Measurements from ENCODE around the gene TSPAN2. TPM values are rescaled to one million over a fixed set of nuclear protein-coding genes. Genes with fewer than 3 reads are reported as not detected.

The TSPAN2 gene
- total RNA-seq, 4 donors from 2014 or later: 10.8 to 16.4 (median 11.7) TPM

DNA sequence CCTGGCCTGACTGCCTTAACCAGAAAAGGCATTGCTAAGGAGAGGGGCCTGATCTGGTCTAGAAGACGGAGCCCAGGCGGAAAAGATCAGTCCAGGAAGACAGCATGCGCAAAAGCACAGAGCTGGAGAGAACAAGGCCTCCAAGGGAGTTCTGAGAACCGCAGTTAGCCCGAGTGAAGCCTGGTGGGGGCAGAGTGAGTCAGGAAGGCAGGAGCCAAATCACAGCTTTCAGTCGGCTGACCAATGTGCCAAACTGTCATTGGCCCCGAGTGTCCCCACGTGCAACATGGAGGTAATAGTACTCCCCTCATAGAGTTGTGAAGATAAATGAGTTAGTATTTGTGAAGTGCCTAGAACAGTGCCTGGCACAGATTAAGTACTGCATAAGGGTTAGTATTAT is 1.2 kb upstream of the TSPAN2 start:
- no peak for DNase-seq
- Histone ChIP-seq H3K4me3 (no peak overlapping the region), H3K4me1 (peaks cover 0 to 20% (median 13%) of the 10 kb centered on the region in 4 donors), H3K36me3 (no peaks in the 10 kb centered on the region), H3K9me3 (no peaks in the 10 kb centered on the region), H3K27me3 (no peaks in the 10 kb centered on the region), H3K27ac (peak overlapping the region; percentile 79 to 92 (median 86))
- TF ChIP-seq, protein P1, sequence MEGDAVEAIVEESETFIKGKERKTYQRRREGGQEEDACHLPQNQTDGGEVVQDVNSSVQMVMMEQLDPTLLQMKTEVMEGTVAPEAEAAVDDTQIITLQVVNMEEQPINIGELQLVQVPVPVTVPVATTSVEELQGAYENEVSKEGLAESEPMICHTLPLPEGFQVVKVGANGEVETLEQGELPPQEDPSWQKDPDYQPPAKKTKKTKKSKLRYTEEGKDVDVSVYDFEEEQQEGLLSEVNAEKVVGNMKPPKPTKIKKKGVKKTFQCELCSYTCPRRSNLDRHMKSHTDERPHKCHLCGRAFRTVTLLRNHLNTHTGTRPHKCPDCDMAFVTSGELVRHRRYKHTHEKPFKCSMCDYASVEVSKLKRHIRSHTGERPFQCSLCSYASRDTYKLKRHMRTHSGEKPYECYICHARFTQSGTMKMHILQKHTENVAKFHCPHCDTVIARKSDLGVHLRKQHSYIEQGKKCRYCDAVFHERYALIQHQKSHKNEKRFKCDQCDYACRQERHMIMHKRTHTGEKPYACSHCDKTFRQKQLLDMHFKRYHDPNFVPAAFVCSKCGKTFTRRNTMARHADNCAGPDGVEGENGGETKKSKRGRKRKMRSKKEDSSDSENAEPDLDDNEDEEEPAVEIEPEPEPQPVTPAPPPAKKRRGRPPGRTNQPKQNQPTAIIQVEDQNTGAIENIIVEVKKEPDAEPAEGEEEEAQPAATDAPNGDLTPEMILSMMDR (IDR thresholded peaks at IDR 0.05): no peak
- no peak for TF ChIP-seq EP300 (IDR thresholded peaks at IDR 0.05; ENCODE audit: low read depth)
- no peak for TF ChIP-seq POLR2A (IDR thresholded peaks at IDR 0.05)
- no peak for TF ChIP-seq POLR2AphosphoS5 (IDR thresholded peaks at IDR 0.05)
- intact Hi-C loops (cut with DNase I; ENCODE audit: low total_unique reads) (no loop called here), in situ Hi-C loops (cut with MboI; ENCODE audit: low pct_ligation_motif_present in 1 of 4, low pct_unique_long_range_greater_than_20kb in 1 of 4, low sequenced_read_pairs in 3 of 4) (no loop called here)
- WGBS, 2 donors (ENCODE audit: low coverage in 1 of 2): 73 to 78% methylated on average over 3 to 8 of the region's 8 CpGs

DNA sequence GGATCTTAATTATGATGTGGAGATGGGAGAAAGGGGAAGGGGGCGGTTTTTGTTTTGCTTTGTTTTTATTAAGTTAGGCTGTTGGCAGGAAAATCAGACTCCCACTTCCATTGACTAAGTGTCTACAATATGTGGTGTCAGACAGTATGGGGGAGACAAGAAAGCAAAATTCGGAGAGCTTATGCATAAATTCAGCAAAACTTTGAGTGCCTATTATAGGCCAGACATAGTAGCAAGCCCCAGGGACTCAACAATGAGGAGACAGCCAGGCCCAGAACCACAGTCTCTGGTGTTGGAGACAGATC is 835 bp upstream of the TSPAN2 start:
- no peak for TF ChIP-seq POLR2AphosphoS5 (IDR thresholded peaks at IDR 0.05)
- no peak for TF ChIP-seq POLR2A (IDR thresholded peaks at IDR 0.05)
- TF ChIP-seq, protein P1 (IDR thresholded peaks at IDR 0.05): no peak
- no peak for TF ChIP-seq EP300 (IDR thresholded peaks at IDR 0.05; ENCODE audit: low read depth)
- H3K4me3 ChIP-seq: peak overlapping the region in 2 of 4 donors; percentile 69 to 79
- intact Hi-C loops (cut with DNase I; ENCODE audit: low total_unique reads): no loop called here

DNA sequence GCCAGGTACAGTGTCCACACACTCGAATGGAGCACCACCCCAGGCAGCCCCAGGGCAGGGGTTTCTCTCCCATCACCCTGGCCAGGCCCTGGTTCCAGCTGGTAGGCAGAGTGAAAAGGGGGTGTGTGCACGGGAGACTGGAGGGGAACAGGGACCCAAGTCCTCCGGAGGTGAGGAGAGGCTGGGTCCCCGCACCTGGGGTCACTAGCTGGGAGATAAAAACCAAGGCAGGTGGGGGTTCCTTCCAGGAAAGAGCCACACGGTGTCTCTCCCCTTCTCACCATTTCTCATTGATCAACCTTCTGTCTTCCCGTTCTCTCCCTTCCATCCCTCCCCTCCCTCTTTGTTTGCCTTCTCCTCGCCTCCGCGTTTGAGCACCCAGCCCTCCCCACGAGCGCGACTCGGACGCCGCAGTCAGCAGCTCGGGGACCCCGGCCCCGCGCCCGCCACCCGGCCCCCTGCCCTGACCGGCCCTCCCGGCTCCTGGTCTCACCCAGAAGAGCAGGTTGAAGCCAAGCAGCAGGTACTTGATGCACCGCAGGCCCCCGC is 358 bp downstream of the TSPAN2 start:
- H3K4me1 ChIP-seq: peaks cover 0 to 24% (median 17%) of the 10 kb centered on the region in 4 donors
- H3K27me3 ChIP-seq: no peaks in the 10 kb centered on the region
- WGBS, 2 donors (ENCODE audit: low coverage in 1 of 2): 5% methylated on average over 23 of the region's 25 CpGs; no CpG with 5 or more reads in 1 of the 2 donors
- no peaks in the 10 kb centered on the region for H3K9me3 ChIP-seq
- no peak for DNase-seq
- TF ChIP-seq, protein P1 (IDR thresholded peaks at IDR 0.05): no peak
- TF ChIP-seq POLR2A (IDR thresholded peaks at IDR 0.05) (no peak), POLR2AphosphoS5 (IDR thresholded peaks at IDR 0.05) (no peak), EP300 (IDR thresholded peaks at IDR 0.05; ENCODE audit: low read depth) (no peak)
- no peaks in the 10 kb centered on the region for H3K36me3 ChIP-seq
- intact Hi-C loops (cut with DNase I; ENCODE audit: low total_unique reads) (no loop called here), in situ Hi-C loops (cut with MboI; ENCODE audit: low pct_ligation_motif_present in 1 of 4, low pct_unique_long_range_greater_than_20kb in 1 of 4, low sequenced_read_pairs in 3 of 4) (no loop called here)
- H3K4me3 ChIP-seq: peak overlapping the region; percentile 47 to 79 (median 62)
- peak overlapping the region; percentile 79 to 92 (median 86) for H3K27ac ChIP-seq

More for the DNA sequence above, 835 bp upstream of the TSPAN2 start:
- no peaks in the 10 kb centered on the region for H3K27me3 ChIP-seq
- DNase-seq: no peak
- no peaks in the 10 kb centered on the region for H3K36me3 ChIP-seq
- WGBS, 2 donors (ENCODE audit: low coverage in 1 of 2): 18 to 30% methylated on average over 2 of the region's 2 CpGs
- in situ Hi-C loops (cut with MboI; ENCODE audit: low pct_ligation_motif_present in 1 of 4, low pct_unique_long_range_greater_than_20kb in 1 of 4, low sequenced_read_pairs in 3 of 4): no loop called here
- H3K4me1 ChIP-seq: peaks cover 0 to 23% (median 14%) of the 10 kb centered on the region in 4 donors
- H3K9me3 ChIP-seq: no peaks in the 10 kb centered on the region
- H3K27ac ChIP-seq: peak overlapping the region; percentile 79 to 92 (median 86)

DNA sequence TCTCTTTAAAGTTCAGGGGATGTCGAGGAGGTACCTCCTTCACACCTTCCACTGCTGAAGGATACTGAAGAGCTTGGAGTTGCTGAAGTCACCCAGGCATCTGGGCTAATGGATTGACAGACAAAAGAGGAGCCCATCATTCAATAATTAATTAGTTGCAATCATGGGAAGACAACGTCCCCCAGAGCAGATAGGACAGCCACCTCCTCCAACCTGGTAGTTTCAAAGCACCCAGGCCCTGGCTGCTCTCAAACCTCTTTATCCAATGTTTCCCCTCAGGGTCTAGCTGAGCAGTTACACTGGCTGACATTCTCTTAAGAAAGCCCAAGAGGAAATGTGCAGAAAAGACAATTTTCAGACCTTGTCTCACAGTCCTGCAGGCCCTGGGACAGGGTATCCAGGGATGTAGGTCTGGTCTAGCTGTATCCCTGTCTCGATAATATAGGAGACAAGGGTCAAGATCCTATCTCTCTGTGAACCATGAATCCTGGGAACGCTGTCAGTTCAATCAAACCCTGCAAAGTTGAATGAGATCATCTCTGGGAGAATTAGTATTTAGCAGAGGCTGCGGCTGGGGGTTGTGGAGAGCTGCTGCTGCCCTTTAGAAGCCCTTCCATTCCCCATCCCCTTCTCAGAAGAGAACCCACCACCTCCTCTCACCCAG is 1.1 kb downstream of the TSPAN2 start:
- in situ Hi-C loops (cut with MboI; ENCODE audit: low pct_ligation_motif_present in 1 of 4, low pct_unique_long_range_greater_than_20kb in 1 of 4, low sequenced_read_pairs in 3 of 4): no loop called here
- Histone ChIP-seq H3K27ac (peak overlapping the region; percentile 79 to 92 (median 86)), H3K4me3 (peak overlapping the region; percentile 47 to 79 (median 62)), H3K4me1 (peaks cover 0 to 31% (median 17%) of the 10 kb centered on the region in 4 donors), H3K36me3 (no peaks in the 10 kb centered on the region), H3K9me3 (no peaks in the 10 kb centered on the region), H3K27me3 (no peaks in the 10 kb centered on the region)
- intact Hi-C loops (cut with DNase I; ENCODE audit: low total_unique reads): no loop called here
- no peak for DNase-seq
- 60% methylated on average over 5 of the region's 5 CpGs; no CpG with 5 or more reads in 1 of the 2 donors for WGBS, 2 donors (ENCODE audit: low coverage in 1 of 2)
- TF ChIP-seq POLR2AphosphoS5 (IDR thresholded peaks at IDR 0.05) (no peak), POLR2A (IDR thresholded peaks at IDR 0.05) (no peak), EP300 (IDR thresholded peaks at IDR 0.05; ENCODE audit: low read depth) (no peak)
- TF ChIP-seq, protein P1 (IDR thresholded peaks at IDR 0.05): no peak
